Activated B cell treated with CpG ODN at 0.5 μM for 24 hours (primary cell): ENCODE results near the gene PIGO. TPM values are rescaled to one million over a fixed set of nuclear protein-coding genes. Genes with fewer than 3 reads are reported as not detected.
A peak's percentile ranks its signal among the peaks of the same experiment; 100 is the strongest.

Experiments used
- ATAC-seq: fragments of 200-7000 bp; cut with Tn5 transposase; one replicate; pipeline ENCODE4 v1.10.0; 2021; ENCODE audit warnings: low read depth, mild to moderate bottlenecking, moderate library complexity
- CTCF ChIA-PET: fragments of 350-600 bp; sonication (Branson Sonifier 250); formaldehyde crosslinking; loops from one replicate; lab custom pipeline; 2021; ENCODE audit warnings: antibody characterized with exemption; lab: Charles Lee
- POLR2A ChIA-PET: fragments of 350-600 bp; sonication (Branson Sonifier 250); formaldehyde crosslinking; loops from one replicate; lab custom pipeline; 2021; ENCODE audit warnings: antibody characterized with exemption; lab: Charles Lee
- DNase-seq: peaks from one replicate; pipeline ENCODE4 v3.0.0; 2022
- H3K27ac Mint-ChIP-seq: one replicate; pipeline ENCODE4 v1.8.0; 2020; ENCODE audit warnings: mixed read lengths
- H3K27me3 Mint-ChIP-seq: one replicate; pipeline ENCODE4 v1.8.0; 2021; ENCODE audit warnings: mixed read lengths
- H3K36me3 Mint-ChIP-seq: one replicate; pipeline ENCODE4 v1.8.0; 2021; ENCODE audit warnings: low read depth, mixed read lengths
- H3K4me1 Mint-ChIP-seq: one replicate; pipeline ENCODE4 v1.8.0; 2021; ENCODE audit warnings: mixed read lengths
- H3K4me3 Mint-ChIP-seq: one replicate; pipeline ENCODE4 v1.8.0; 2020; ENCODE audit warnings: mild to moderate bottlenecking, mixed read lengths
- H3K9me3 Mint-ChIP-seq: one replicate; pipeline ENCODE4 v1.8.0; 2020; ENCODE audit warnings: mixed read lengths
- intact Hi-C: fragments of 100-400 bp; cut with micrococcal nuclease; formaldehyde crosslinking; loops from one replicate; pipeline ENCODE4 v1.15.1; 2024
- total RNA-seq: library from RNA; stranded (reverse); gene quantifications from 2 replicates; pipeline ENCODE4 v1.2.3, GENCODE V29; 2022
- TF ChIP-seq, protein P1 (sequence below): fragments of 200-600 bp; IDR thresholded peaks from one replicate; pipeline ENCODE4 v1.8.0; 2022; ENCODE audit warnings: antibody characterized with exemption, mild to moderate bottlenecking

Gene PIGO
- total RNA-seq, 1 donor from 2014 or later: 34.1 TPM

DNA sequence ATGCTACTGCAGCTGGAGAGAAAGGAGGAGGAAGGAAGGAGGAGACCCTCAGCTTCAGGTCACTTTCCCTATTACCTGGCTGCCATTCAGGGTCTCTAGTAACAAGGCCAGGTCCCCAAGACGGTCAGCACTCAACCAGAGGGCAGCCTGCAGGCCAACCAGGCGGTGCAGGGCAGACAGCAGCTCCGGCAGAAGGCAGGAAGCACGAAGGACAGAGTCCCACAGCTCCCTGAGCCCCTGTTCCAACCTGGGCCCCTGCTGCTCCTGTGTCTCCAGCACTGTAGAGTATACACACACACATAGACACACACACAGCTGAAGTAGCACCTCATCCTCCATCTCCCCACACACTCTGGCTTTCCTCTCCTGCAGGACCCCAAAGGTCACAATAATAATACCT, 18.3 kb downstream of the PIGO start:
- TF ChIP-seq, protein P1, sequence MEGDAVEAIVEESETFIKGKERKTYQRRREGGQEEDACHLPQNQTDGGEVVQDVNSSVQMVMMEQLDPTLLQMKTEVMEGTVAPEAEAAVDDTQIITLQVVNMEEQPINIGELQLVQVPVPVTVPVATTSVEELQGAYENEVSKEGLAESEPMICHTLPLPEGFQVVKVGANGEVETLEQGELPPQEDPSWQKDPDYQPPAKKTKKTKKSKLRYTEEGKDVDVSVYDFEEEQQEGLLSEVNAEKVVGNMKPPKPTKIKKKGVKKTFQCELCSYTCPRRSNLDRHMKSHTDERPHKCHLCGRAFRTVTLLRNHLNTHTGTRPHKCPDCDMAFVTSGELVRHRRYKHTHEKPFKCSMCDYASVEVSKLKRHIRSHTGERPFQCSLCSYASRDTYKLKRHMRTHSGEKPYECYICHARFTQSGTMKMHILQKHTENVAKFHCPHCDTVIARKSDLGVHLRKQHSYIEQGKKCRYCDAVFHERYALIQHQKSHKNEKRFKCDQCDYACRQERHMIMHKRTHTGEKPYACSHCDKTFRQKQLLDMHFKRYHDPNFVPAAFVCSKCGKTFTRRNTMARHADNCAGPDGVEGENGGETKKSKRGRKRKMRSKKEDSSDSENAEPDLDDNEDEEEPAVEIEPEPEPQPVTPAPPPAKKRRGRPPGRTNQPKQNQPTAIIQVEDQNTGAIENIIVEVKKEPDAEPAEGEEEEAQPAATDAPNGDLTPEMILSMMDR: no peak
- DNase-seq: no peak
- peaks cover 14% of the 10 kb centered on the region for H3K36me3 Mint-ChIP-seq
- peaks cover 23% of the 10 kb centered on the region for H3K4me1 Mint-ChIP-seq
- no peaks in the 10 kb centered on the region for H3K9me3 Mint-ChIP-seq
- H3K27ac Mint-ChIP-seq: no peak overlapping the region
- CTCF ChIA-PET: interaction anchor here (2.2 kb wide), 1 partner anchor 179 kb away, joined by 11 read pairs; no protein-coding TSS in a partner anchor
- POLR2A ChIA-PET: no interaction called here
- H3K27me3 Mint-ChIP-seq: no peaks in the 10 kb centered on the region
- intact Hi-C loops: no loop called here
- H3K4me3 Mint-ChIP-seq: peak overlapping the region; percentile 28
- no peak for ATAC-seq

DNA sequence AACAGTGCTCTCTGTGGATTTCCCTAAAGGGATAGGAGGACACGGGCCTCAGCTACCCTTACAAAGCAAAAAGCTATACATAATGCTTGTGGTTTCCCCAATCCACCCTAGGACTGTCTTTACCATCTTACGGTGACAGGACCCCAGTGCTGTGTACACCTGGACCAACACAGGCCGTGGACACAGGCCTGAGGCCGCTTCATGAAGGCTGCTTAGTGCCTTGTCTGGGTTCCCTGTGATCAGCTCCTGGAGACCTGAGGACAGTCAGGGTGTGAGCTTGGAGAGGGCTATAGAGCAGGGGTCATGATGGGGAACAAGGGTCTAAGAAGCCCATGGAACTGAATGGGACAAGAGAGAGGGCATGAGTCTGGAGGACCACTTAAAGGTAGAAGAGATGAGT, 19.5 kb downstream of the PIGO start:
- no peak for ATAC-seq
- Mint-ChIP-seq H3K4me3 (no peak overlapping the region), H3K9me3 (no peaks in the 10 kb centered on the region), H3K36me3 (peaks cover 18% of the 10 kb centered on the region), H3K4me1 (peaks cover 29% of the 10 kb centered on the region), H3K27me3 (no peaks in the 10 kb centered on the region), H3K27ac (no peak overlapping the region)
- CTCF ChIA-PET: no interaction called here
- intact Hi-C loops: no loop called here
- TF ChIP-seq, protein P1: no peak
- POLR2A ChIA-PET: interaction anchor here (1.2 kb wide), 1 partner anchor 18 kb away, joined by 3 read pairs; no protein-coding TSS in a partner anchor
- no peak for DNase-seq

DNA sequence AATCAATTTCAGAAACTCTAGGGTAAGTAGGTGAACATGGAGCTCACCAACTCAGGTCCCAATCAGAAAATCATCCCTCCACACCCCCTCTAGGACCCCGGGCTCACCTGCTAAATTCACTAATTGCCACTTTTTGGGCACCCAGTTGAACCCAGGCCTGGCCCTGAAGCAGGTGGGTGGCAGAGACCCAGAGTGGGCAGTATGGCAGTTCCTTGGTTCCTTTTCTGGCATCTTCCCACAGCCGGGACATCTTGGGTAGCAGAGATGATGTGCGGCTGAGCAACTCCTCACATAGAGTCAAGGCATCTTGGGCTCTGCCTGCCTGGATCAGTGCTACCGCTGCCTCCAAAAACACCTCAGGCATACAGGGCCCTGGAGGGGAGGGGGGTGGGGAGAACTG, 21.0 kb downstream of the PIGO start:
- H3K4me1 Mint-ChIP-seq: peaks cover 38% of the 10 kb centered on the region
- no peak overlapping the region for H3K27ac Mint-ChIP-seq
- ChIA-PET POLR2A (interaction anchor here (0.7 to 1.1 kb wide), 2 partner anchors 27 to 1000 kb away, joined by 4 read pairs; partner anchors contain the start of gene STOML2), CTCF (no interaction called here)
- no peaks in the 10 kb centered on the region for H3K27me3 Mint-ChIP-seq
- no peak for ATAC-seq
- H3K4me3 Mint-ChIP-seq: no peak overlapping the region
- no peaks in the 10 kb centered on the region for H3K9me3 Mint-ChIP-seq
- no peak for DNase-seq
- peaks cover 29% of the 10 kb centered on the region for H3K36me3 Mint-ChIP-seq
- TF ChIP-seq, protein P1: no peak
- intact Hi-C loops: no loop called here

DNA sequence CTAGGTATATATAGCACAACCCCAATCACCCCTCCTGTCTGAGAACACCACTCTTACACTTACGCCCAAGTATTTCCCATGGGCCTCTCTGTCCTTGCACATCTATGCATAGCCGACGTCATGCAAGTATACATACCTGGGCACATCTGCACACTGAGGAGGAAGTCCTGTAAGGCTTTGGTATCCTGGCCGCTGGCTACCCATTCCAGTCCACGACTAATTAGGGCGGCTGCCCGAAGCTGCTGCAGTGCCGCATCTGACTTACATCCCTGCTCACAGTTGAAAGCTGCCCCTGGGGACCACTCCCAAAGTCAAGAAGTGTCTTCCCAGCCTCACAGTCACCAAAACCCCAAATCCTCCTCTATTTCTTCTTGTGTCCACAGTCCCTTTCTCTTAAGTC, 21.6 kb downstream of the PIGO start:
- Mint-ChIP-seq H3K9me3 (no peaks in the 10 kb centered on the region), H3K36me3 (peaks cover 30% of the 10 kb centered on the region), H3K4me1 (peaks cover 39% of the 10 kb centered on the region), H3K4me3 (no peak overlapping the region), H3K27ac (no peak overlapping the region), H3K27me3 (no peaks in the 10 kb centered on the region)
- ATAC-seq (no peak), DNase-seq (no peak)
- TF ChIP-seq, protein P1: no peak
- POLR2A ChIA-PET: interaction anchor here (1.1 kb wide), 1 partner anchor 28 kb away, joined by 4 read pairs; the partner anchor contains the start of gene STOML2
- intact Hi-C loops: no loop called here
- CTCF ChIA-PET: no interaction called here

DNA sequence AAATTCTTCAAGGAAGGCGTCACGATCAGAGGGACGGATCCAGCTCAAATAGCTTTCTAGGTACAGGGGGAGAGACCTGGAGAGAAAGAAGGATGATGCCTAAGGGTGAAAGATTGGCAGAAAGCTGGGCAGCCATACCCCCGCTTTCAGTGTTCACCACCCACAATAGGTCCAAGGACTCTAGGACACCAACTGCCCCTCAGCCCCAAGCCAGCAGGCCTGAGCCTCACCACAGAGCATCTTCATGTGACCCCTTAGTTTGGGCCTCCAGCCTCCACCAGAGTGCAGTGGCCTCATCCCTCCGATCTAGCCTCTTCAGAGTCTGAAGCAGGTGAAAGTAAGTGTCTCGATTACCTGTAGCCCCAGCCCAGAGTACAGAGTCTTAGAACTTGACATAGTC, 22.2 kb downstream of the PIGO start:
- Mint-ChIP-seq H3K27me3 (no peaks in the 10 kb centered on the region), H3K4me3 (no peak overlapping the region), H3K4me1 (peaks cover 43% of the 10 kb centered on the region), H3K9me3 (no peaks in the 10 kb centered on the region), H3K27ac (no peak overlapping the region), H3K36me3 (peaks cover 30% of the 10 kb centered on the region)
- no peak for DNase-seq
- ATAC-seq: no peak
- TF ChIP-seq, protein P1: no peak
- POLR2A ChIA-PET: interaction anchor here (0.7 kb wide), 1 partner anchor 42 kb away, joined by 3 read pairs; no protein-coding TSS in a partner anchor
- intact Hi-C loops: no loop called here
- CTCF ChIA-PET: no interaction called here
